ENCODE measurements around the gene CCDC69.

DNA sequence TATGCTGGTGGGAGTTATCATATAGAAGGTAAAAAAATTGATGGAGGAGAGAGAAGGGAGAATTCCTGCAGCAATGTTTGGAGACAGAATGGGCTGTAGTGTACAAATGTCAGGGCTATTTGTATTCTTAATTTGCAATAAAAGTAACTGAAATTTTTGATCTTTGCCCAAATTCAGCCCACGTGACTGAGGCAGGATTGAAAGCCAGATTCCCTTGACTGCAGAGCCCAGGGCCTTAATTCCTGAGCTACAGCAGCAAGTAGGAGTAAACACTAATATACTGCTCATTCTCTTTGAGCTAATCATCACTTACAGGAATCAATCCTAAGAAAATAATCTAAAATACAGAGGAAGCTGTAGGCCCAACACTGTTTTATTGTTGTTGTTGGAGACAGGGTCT is 61.1 kb downstream of the CCDC69 start:
- TF ChIP-seq KDM1A (IDR thresholded peaks at IDR 0.05; ENCODE audit: borderline replicate concordance, low read length) = no peak
- no peak for TF ChIP-seq SP1 (IDR thresholded peaks at IDR 0.05; ENCODE audit: low read depth, low read length)
- TF ChIP-seq, protein P1, sequence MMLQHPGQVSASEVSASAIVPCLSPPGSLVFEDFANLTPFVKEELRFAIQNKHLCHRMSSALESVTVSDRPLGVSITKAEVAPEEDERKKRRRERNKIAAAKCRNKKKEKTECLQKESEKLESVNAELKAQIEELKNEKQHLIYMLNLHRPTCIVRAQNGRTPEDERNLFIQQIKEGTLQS (IDR thresholded peaks at IDR 0.05; ENCODE audit: insufficient read depth, low read depth, low read length) = no peak
- no peak for TF ChIP-seq TAF1 (IDR thresholded peaks at IDR 0.05; ENCODE audit: low read depth, low read length)
- TF ChIP-seq, protein P2, sequence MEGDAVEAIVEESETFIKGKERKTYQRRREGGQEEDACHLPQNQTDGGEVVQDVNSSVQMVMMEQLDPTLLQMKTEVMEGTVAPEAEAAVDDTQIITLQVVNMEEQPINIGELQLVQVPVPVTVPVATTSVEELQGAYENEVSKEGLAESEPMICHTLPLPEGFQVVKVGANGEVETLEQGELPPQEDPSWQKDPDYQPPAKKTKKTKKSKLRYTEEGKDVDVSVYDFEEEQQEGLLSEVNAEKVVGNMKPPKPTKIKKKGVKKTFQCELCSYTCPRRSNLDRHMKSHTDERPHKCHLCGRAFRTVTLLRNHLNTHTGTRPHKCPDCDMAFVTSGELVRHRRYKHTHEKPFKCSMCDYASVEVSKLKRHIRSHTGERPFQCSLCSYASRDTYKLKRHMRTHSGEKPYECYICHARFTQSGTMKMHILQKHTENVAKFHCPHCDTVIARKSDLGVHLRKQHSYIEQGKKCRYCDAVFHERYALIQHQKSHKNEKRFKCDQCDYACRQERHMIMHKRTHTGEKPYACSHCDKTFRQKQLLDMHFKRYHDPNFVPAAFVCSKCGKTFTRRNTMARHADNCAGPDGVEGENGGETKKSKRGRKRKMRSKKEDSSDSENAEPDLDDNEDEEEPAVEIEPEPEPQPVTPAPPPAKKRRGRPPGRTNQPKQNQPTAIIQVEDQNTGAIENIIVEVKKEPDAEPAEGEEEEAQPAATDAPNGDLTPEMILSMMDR (IDR thresholded peaks at IDR 0.05; ENCODE audit: control extremely low read depth in 1 of 3, insufficient read depth in 1 of 3, low read depth in 1 of 3, low read length in 3 of 3) = no peak
- no peak for TF ChIP-seq SIN3A (conservative IDR thresholded peaks at IDR 0.05 in 1 of 2, IDR thresholded peaks at IDR 0.05 in 1 of 2; ENCODE audit: low read depth in 1 of 2, low read length in 2 of 2)
- no peak for TF ChIP-seq RAD21 (IDR thresholded peaks at IDR 0.05 in 1 of 2, conservative IDR thresholded peaks at IDR 0.05 in 1 of 2; ENCODE audit: low read depth in 2 of 2, low read length in 2 of 2)
- no peak for TF ChIP-seq CREB1 (IDR thresholded peaks at IDR 0.05)
- no peak for TF ChIP-seq POLR2AphosphoS5 (IDR thresholded peaks at IDR 0.05; ENCODE audit: low read depth, low read length)
- TF ChIP-seq CHD1 (IDR thresholded peaks at IDR 0.05; ENCODE audit: low read depth, low read length) = no peak
- no peak for TF ChIP-seq EP300 (IDR thresholded peaks at IDR 0.05; ENCODE audit: borderline replicate concordance in 1 of 2, low read depth in 2 of 2, low read length in 2 of 2)
- TF ChIP-seq, protein P3, sequence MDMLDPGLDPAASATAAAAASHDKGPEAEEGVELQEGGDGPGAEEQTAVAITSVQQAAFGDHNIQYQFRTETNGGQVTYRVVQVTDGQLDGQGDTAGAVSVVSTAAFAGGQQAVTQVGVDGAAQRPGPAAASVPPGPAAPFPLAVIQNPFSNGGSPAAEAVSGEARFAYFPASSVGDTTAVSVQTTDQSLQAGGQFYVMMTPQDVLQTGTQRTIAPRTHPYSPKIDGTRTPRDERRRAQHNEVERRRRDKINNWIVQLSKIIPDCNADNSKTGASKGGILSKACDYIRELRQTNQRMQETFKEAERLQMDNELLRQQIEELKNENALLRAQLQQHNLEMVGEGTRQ (IDR thresholded peaks at IDR 0.05; ENCODE audit: low read length) = no peak
